Mammary epithelial cell (primary cell): ENCODE data around the gene CMTM5.

Source experiments
- CTCF ChIP-seq, 2 donors: IDR thresholded peaks in 1 of 2; conservative IDR thresholded peaks in 1 of 2; 2 replicates each; pipeline ENCODE4 v1.5.1; 2011 to 2012; ENCODE audit warnings: inconsistent platforms in 2 of 2, low read length in 2 of 2, mild to moderate bottlenecking in 2 of 2, control low read depth in 1 of 2, low read depth in 1 of 2; ENCODE audit not compliant: insufficient read depth in 1 of 2; ENCODE audit errors: extremely low read depth in 1 of 2
- EZH2 ChIP-seq: IDR thresholded peaks from 2 replicates; pipeline ENCODE4 v1.6.1; 2012; ENCODE audit warnings: low read length, inconsistent platforms, borderline replicate concordance

- TF ChIP-seq CTCF (conservative IDR thresholded peaks at IDR 0.05 in 1 of 2, IDR thresholded peaks at IDR 0.05 in 1 of 2; ENCODE audit: extremely low read depth in 1 of 2, insufficient read depth in 1 of 2, low read depth in 1 of 2, low read length in 2 of 2) (no peak), EZH2 (no peak)
Observed at GRCh38 chr14:23407516-23408306, 30.9 kb downstream of the CMTM5 start, which contains the start of gene MYH6.
